Measurements from ENCODE around the gene RAB40B. TPM values are rescaled to one million over a fixed set of nuclear protein-coding genes. Genes with fewer than 3 reads are reported as not detected.
"Not testable (repeated sequence)": the region's sequence is repeated elsewhere in the genome, so short reads cannot be mapped to it uniquely, and the experiment has no call there.

The RAB40B gene, protein sequence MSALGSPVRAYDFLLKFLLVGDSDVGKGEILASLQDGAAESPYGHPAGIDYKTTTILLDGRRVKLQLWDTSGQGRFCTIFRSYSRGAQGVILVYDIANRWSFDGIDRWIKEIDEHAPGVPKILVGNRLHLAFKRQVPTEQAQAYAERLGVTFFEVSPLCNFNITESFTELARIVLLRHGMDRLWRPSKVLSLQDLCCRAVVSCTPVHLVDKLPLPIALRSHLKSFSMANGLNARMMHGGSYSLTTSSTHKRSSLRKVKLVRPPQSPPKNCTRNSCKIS
- polyA plus RNA-seq (2013, experiment 1 of 2): 1.3 TPM
- 1.4 TPM for polyA plus RNA-seq (2013, experiment 2 of 2)

DNA sequence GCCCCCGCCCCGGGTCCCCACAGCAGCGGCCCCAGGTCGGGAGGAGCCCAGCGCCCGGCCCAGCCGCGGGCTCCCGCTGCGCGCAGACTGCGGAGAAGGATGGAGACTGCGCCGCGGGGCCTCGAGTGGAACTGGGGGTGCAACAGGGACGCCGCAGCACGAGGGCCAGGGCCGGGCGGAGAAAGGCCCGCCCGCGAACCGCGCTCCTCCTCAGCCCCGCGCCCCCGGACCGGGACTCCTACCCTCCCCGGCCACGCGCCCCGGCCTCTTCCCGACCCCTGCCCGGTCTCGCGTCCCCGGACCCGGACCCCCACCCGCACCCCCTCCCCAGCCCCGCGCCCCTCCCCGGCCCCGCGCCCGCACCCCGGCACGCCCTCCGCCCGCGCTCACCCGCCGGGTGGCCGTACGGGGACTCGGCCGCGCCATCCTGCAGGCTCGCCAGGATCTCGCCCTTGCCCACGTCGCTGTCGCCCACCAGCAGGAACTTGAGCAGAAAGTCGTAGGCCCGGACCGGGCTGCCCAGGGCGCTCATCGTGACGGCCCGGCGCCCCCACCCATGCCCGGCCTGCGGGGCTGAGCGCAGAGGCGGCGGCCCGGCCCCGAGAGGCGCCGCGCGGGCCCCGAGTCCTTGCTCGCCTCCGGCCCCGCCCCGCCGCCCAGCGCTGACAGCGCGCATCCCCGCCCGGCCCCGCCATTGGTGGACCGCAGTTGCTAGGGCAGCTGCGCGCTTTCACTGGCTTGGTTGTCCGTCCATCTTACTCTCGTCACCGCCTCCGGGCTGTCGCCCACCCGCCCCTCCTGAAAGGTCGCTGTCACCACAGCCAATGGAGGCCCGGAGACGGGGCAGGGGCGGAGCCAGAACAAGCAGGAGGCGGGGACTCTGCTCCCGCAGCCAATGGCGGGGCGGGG lies at the start of gene RAB40B:
Gene RAB40B (minus strand): TSS at position 634 of the 909 bp plus-strand sequence. CDS start 102 bp downstream, at position 532.
- Histone ChIP-seq H3K56ac (ENCODE audit: low read length) (peak within 1 kb of the TSS; percentile 73), H3K4ac (ENCODE audit: low read depth, low read length) (no peak within 1 kb of the TSS), H3K4me3 (ENCODE audit: low read length) (peak within 1 kb of the TSS; percentile 42), H3K27ac (ENCODE audit: low read depth, low read length) (no peak within 1 kb of the TSS), H4K5ac (ENCODE audit: low read length) (no peak within 1 kb of the TSS), H2BK5ac (ENCODE audit: low read length) (no peak within 1 kb of the TSS), H2AK5ac (ENCODE audit: low read length) (no peak within 1 kb of the TSS), H3K27me3 (ENCODE audit: insufficient read depth, low read length, poor library complexity) (peaks cover 16% of the 10 kb centered on the region), H3K79me2 (ENCODE audit: control insufficient read depth, insufficient read depth, low read length) (no peaks in the 10 kb centered on the region), H2BK120ac (ENCODE audit: low read depth, low read length) (no peak within 1 kb of the TSS), H3K4me1 (ENCODE audit: control insufficient read depth, low read depth, low read length) (no peaks in the 10 kb centered on the region), H4K8ac (ENCODE audit: low read depth, low read length) (no peak within 1 kb of the TSS), H3K4me2 (ENCODE audit: low read length) (peak within 1 kb of the TSS; percentile 74), H3K23ac (ENCODE audit: low read length) (no peak within 1 kb of the TSS), H3K9ac (ENCODE audit: low read length) (peak within 1 kb of the TSS; percentile 47), H2BK15ac (replicated peaks; ENCODE audit: low read depth) (no peak within 1 kb of the TSS), H3K36me3 (ENCODE audit: control insufficient read depth, insufficient read depth, low read length) (no peaks in the 10 kb centered on the region), H3K18ac (ENCODE audit: low read length) (no peak within 1 kb of the TSS), H3K79me1 (ENCODE audit: low read length) (no peaks in the 10 kb centered on the region)
- DNase-seq: peak; percentile 99
- WGBS (ENCODE audit: extremely low coverage, insufficient coverage, low lambda C conversion rate): no CpG with 5 or more reads among the region's 112 CpGs

DNA sequence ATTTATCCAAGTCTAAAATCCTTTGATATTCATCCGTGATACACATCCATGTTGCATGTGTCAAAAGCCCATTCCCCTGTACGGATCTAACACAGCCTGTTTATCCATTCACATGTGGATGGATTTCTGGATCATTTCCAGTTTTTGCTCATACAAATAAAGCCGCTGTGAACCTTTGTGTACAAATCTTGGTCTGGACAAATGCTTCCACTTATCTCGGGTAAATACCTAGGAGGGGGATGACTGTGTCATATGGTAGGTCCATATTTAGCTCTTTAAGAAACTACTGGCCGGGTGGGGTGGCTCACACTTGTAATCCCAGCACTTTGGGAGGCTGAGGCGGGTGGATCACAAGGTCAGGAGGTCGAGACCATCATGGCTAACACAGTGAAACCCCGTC lies 47.0 kb upstream of the RAB40B start:
- Histone ChIP-seq H3K56ac (ENCODE audit: low read length) (no peak overlapping the region), H3K4ac (ENCODE audit: low read depth, low read length) (no peak overlapping the region), H2BK15ac (replicated peaks; ENCODE audit: low read depth) (no peak overlapping the region), H3K18ac (ENCODE audit: low read length) (no peak overlapping the region), H3K4me2 (ENCODE audit: low read length) (no peak overlapping the region), H3K23ac (ENCODE audit: low read length) (no peak overlapping the region), H4K5ac (ENCODE audit: low read length) (no peak overlapping the region), H4K8ac (ENCODE audit: low read depth, low read length) (no peak overlapping the region), H3K36me3 (ENCODE audit: control insufficient read depth, insufficient read depth, low read length) (peaks cover 2% of the 10 kb centered on the region), H3K27ac (ENCODE audit: low read depth, low read length) (no peak overlapping the region), H3K79me2 (ENCODE audit: control insufficient read depth, insufficient read depth, low read length) (no peaks in the 10 kb centered on the region), H2BK120ac (ENCODE audit: low read depth, low read length) (no peak overlapping the region), H3K4me1 (ENCODE audit: control insufficient read depth, low read depth, low read length) (no peaks in the 10 kb centered on the region), H3K27me3 (ENCODE audit: insufficient read depth, low read length, poor library complexity) (no peaks in the 10 kb centered on the region), H3K4me3 (ENCODE audit: low read length) (no peak overlapping the region), H2AK5ac (ENCODE audit: low read length) (no peak overlapping the region), H2BK5ac (ENCODE audit: low read length) (no peak overlapping the region), H3K79me1 (ENCODE audit: low read length) (no peaks in the 10 kb centered on the region), H3K9ac (ENCODE audit: low read length) (no peak overlapping the region)
- WGBS (ENCODE audit: extremely low coverage, insufficient coverage, low lambda C conversion rate): no CpG with 5 or more reads among the region's 8 CpGs
- DNase-seq: no peak

DNA sequence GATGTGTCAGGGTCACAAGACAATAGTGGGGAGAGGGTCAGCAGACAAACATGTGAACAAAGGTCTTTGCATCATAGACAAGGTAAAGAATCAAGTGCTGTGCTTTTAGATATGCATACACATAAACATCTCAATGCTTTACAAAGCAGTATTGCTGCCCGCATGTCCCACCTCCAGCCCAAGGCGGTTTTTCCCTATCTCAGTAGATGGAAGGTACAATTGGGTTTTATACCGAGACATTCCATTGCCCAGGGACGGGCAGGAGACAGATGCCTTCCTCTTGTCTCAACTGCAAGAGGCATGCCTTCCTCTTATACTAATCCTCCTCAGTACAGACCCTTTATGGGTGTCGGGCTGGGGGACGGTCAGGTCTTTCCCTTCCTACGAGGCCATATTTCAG lies 46.2 kb upstream of the RAB40B start:
- H3K4ac ChIP-seq (ENCODE audit: low read depth, low read length); H3K79me2 ChIP-seq (ENCODE audit: control insufficient read depth, insufficient read depth, low read length); H4K5ac ChIP-seq (ENCODE audit: low read length); H3K56ac ChIP-seq (ENCODE audit: low read length); H3K4me2 ChIP-seq (ENCODE audit: low read length); H4K8ac ChIP-seq (ENCODE audit: low read depth, low read length); H3K27ac ChIP-seq (ENCODE audit: low read depth, low read length); H2AK5ac ChIP-seq (ENCODE audit: low read length); H3K9ac ChIP-seq (ENCODE audit: low read length); H2BK120ac ChIP-seq (ENCODE audit: low read depth, low read length); H3K27me3 ChIP-seq (ENCODE audit: insufficient read depth, low read length, poor library complexity); H3K23ac ChIP-seq (ENCODE audit: low read length); H3K79me1 ChIP-seq (ENCODE audit: low read length); DNase-seq; H3K4me1 ChIP-seq (ENCODE audit: control insufficient read depth, low read depth, low read length); H3K36me3 ChIP-seq (ENCODE audit: control insufficient read depth, insufficient read depth, low read length); H2BK15ac ChIP-seq (replicated peaks; ENCODE audit: low read depth); H3K4me3 ChIP-seq (ENCODE audit: low read length); H3K18ac ChIP-seq (ENCODE audit: low read length); H2BK5ac ChIP-seq (ENCODE audit: low read length): not testable (repeated sequence)
- WGBS (ENCODE audit: extremely low coverage, insufficient coverage, low lambda C conversion rate): no CpG with 5 or more reads among the region's 7 CpGs

DNA sequence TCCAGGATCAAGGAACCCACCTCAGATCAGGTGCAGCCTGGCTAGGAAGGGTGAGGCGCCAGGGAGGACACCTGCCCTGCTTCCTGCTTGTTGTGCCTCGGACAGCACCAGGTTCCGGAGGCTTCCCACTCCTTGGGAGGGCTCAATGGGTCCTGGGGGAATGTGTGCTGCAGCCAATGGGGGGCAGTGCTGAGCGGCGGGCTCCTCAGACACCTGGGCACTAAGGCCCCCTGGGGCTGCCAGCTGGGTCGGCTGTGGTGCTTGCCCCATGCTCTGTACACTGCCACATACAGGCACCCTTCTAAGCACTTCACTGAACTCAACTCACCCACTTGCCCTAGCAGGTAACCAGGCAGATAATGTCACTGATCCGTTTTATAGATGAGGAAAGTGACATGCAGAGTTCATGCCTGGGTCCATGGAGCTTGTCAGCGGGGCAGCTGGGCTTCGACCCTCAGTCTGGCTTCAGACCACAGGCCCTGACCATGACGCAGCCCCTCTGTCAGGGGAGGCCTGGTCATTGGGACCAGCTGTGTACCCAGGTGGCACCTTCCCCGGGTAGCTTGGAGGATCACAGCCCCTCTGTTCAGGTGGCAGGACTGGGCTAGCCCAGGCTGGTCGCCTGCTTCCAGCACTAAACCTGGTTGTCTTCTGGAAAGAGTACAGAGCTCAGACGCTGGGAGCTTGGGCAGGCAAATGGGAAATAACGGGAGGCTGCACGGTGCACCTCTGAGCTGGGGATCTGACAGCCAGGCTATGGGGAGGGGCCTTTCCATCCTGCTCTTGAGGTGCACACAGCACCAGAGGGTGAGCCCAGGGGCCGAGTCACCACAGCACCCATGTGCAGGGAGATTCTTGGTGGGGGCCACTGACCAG lies 45.1 kb upstream of the RAB40B start:
- H3K27ac ChIP-seq (ENCODE audit: low read depth, low read length): no peak overlapping the region
- H3K18ac ChIP-seq (ENCODE audit: low read length): no peak overlapping the region
- no peak for DNase-seq
- peaks cover 2% of the 10 kb centered on the region for H3K36me3 ChIP-seq (ENCODE audit: control insufficient read depth, insufficient read depth, low read length)
- H3K23ac ChIP-seq (ENCODE audit: low read length): no peak overlapping the region
- no peaks in the 10 kb centered on the region for H3K4me1 ChIP-seq (ENCODE audit: control insufficient read depth, low read depth, low read length)
- WGBS (ENCODE audit: extremely low coverage, insufficient coverage, low lambda C conversion rate): no CpG with 5 or more reads among the region's 16 CpGs
- H3K4me2 ChIP-seq (ENCODE audit: low read length): no peak overlapping the region
- no peak overlapping the region for H4K8ac ChIP-seq (ENCODE audit: low read depth, low read length)
- no peak overlapping the region for H2AK5ac ChIP-seq (ENCODE audit: low read length)
- H2BK5ac ChIP-seq (ENCODE audit: low read length): no peak overlapping the region
- H3K79me1 ChIP-seq (ENCODE audit: low read length): no peaks in the 10 kb centered on the region
- no peak overlapping the region for H3K56ac ChIP-seq (ENCODE audit: low read length)
- H3K4me3 ChIP-seq (ENCODE audit: low read length): no peak overlapping the region
- H4K5ac ChIP-seq (ENCODE audit: low read length): no peak overlapping the region
- H3K4ac ChIP-seq (ENCODE audit: low read depth, low read length): no peak overlapping the region
- H3K79me2 ChIP-seq (ENCODE audit: control insufficient read depth, insufficient read depth, low read length): no peaks in the 10 kb centered on the region
- no peak overlapping the region for H2BK15ac ChIP-seq (replicated peaks; ENCODE audit: low read depth)
- no peak overlapping the region for H2BK120ac ChIP-seq (ENCODE audit: low read depth, low read length)
- H3K9ac ChIP-seq (ENCODE audit: low read length): no peak overlapping the region
- no peaks in the 10 kb centered on the region for H3K27me3 ChIP-seq (ENCODE audit: insufficient read depth, low read length, poor library complexity)

DNA sequence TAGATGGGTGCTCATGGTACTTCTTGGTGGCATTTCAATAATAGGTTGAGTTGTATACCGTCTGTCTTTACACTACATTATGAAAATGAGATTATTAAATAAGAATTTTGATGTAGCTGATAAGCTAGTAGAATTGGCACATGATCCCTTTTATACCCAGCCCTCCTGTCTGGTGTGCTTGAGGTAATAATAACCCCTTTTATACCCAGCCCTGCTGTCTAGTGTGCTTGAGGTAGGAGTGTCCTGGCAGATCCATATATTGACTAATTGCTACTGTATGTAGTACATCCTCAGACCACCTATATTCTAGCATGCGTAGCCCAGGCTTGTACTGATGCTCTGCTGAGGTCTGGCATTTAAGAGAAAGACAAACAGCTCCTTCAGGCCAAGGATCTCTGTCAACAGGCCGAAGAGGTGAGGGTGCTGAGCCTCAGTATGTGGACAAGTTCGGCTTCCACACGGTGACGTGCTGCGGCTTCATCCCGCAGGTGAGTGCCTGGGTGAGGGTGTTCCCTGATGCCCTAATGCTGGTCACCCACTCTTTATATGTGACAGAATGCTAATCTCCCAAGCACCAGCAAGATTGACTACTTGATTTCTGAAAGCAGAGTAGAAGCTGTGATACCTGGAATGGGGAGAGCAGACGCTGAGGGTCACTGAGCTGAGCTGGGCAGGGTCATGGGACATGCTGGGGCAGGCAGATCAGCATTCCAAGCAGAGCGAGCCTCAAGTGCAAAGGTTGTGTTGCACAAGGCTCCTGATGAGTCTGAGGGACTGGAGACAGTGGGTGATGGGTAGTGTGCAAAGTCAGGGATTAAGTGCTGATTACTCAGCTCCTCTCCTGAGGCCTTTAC lies 42.6 kb upstream of the RAB40B start:
- H3K4me3 ChIP-seq (ENCODE audit: low read length): no peak overlapping the region
- no peak overlapping the region for H3K56ac ChIP-seq (ENCODE audit: low read length)
- no peak overlapping the region for H2BK5ac ChIP-seq (ENCODE audit: low read length)
- H2AK5ac ChIP-seq (ENCODE audit: low read length): no peak overlapping the region
- DNase-seq: peak; percentile 16
- H2BK120ac ChIP-seq (ENCODE audit: low read depth, low read length): no peak overlapping the region
- no peaks in the 10 kb centered on the region for H3K4me1 ChIP-seq (ENCODE audit: control insufficient read depth, low read depth, low read length)
- no peak overlapping the region for H3K18ac ChIP-seq (ENCODE audit: low read length)
- H2BK15ac ChIP-seq (replicated peaks; ENCODE audit: low read depth): no peak overlapping the region
- H4K5ac ChIP-seq (ENCODE audit: low read length): no peak overlapping the region
- H3K36me3 ChIP-seq (ENCODE audit: control insufficient read depth, insufficient read depth, low read length): peaks cover 2% of the 10 kb centered on the region
- no peak overlapping the region for H3K9ac ChIP-seq (ENCODE audit: low read length)
- no peaks in the 10 kb centered on the region for H3K27me3 ChIP-seq (ENCODE audit: insufficient read depth, low read length, poor library complexity)
- H4K8ac ChIP-seq (ENCODE audit: low read depth, low read length): no peak overlapping the region
- H3K79me2 ChIP-seq (ENCODE audit: control insufficient read depth, insufficient read depth, low read length): no peaks in the 10 kb centered on the region
- no peak overlapping the region for H3K4ac ChIP-seq (ENCODE audit: low read depth, low read length)
- H3K79me1 ChIP-seq (ENCODE audit: low read length): no peaks in the 10 kb centered on the region
- no peak overlapping the region for H3K4me2 ChIP-seq (ENCODE audit: low read length)
- H3K27ac ChIP-seq (ENCODE audit: low read depth, low read length): no peak overlapping the region
- no peak overlapping the region for H3K23ac ChIP-seq (ENCODE audit: low read length)
- no CpG with 5 or more reads among the region's 10 CpGs for WGBS (ENCODE audit: extremely low coverage, insufficient coverage, low lambda C conversion rate)
